ENCODE results near the gene HOXC9.

HOXC9 gene

DNA sequence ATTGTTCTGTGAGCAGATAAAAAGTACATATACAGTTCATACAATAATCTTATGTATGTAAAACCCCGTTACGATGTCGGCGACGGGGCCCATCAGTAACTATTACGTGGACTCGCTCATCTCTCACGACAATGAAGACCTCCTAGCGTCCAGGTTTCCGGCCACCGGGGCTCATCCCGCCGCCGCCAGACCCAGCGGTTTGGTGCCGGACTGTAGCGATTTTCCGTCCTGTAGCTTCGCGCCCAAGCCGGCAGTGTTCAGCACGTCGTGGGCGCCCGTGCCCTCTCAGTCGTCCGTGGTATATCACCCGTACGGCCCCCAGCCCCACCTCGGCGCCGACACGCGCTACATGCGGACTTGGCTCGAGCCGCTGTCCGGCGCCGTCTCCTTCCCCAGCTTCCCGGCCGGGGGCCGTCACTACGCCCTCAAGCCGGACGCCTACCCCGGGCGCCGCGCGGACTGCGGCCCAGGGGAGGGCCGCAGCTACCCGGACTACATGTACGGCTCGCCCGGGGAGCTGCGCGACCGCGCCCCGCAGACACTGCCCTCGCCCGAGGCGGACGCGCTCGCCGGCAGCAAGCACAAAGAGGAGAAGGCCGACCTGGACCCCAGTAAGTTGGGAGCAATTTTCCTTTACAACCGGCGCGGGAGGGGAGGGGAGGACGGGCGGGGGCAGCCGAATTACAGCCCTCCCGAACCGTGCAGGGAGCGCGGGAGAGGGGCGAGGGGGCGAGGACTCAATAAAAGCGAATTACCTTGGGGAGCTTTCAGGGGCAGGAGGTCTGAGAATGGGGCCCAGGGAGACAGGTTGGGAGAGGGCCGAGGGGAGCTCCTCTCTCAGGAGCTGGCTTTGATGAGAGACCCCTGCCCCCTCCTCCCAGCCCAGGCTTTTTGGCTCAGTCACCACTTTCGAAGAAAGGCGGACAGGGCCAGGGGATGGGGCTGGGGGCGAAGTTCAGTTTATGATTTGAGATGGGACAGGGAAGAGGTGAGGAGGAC lies at the start of gene HOXC9:
Gene HOXC9 (plus strand): TSS at position 46 of the 999 bp plus-strand sequence. CDS start 28 bp downstream, at position 74.
- no peak for DNase-seq (ENCODE audit: extremely low read depth, low read depth)
- TF ChIP-seq, protein P1, sequence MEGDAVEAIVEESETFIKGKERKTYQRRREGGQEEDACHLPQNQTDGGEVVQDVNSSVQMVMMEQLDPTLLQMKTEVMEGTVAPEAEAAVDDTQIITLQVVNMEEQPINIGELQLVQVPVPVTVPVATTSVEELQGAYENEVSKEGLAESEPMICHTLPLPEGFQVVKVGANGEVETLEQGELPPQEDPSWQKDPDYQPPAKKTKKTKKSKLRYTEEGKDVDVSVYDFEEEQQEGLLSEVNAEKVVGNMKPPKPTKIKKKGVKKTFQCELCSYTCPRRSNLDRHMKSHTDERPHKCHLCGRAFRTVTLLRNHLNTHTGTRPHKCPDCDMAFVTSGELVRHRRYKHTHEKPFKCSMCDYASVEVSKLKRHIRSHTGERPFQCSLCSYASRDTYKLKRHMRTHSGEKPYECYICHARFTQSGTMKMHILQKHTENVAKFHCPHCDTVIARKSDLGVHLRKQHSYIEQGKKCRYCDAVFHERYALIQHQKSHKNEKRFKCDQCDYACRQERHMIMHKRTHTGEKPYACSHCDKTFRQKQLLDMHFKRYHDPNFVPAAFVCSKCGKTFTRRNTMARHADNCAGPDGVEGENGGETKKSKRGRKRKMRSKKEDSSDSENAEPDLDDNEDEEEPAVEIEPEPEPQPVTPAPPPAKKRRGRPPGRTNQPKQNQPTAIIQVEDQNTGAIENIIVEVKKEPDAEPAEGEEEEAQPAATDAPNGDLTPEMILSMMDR (IDR thresholded peaks at IDR 0.05; ENCODE audit: low read depth, low read length) = no peak

DNA sequence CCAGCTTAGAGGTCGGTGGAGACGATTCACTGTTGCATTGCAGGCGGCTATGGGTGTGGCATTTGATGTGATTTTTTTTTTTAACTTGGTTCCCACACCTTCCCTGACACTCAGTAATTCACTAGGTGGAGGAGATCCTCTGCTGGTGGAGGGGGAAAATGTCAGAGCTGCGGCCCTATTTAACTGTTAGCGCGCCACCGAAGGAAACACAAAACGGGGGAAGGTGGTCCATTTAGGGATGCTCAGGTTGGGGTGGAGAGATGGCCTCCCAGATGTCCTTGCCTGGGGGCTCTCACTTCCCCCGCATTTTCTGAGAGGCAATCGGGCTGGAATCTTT lies 49.6 kb upstream of the HOXC9 start:
- TF ChIP-seq, protein P1 (IDR thresholded peaks at IDR 0.05; ENCODE audit: low read depth, low read length) = no peak
- no peak for DNase-seq (ENCODE audit: extremely low read depth, low read depth)

DNA sequence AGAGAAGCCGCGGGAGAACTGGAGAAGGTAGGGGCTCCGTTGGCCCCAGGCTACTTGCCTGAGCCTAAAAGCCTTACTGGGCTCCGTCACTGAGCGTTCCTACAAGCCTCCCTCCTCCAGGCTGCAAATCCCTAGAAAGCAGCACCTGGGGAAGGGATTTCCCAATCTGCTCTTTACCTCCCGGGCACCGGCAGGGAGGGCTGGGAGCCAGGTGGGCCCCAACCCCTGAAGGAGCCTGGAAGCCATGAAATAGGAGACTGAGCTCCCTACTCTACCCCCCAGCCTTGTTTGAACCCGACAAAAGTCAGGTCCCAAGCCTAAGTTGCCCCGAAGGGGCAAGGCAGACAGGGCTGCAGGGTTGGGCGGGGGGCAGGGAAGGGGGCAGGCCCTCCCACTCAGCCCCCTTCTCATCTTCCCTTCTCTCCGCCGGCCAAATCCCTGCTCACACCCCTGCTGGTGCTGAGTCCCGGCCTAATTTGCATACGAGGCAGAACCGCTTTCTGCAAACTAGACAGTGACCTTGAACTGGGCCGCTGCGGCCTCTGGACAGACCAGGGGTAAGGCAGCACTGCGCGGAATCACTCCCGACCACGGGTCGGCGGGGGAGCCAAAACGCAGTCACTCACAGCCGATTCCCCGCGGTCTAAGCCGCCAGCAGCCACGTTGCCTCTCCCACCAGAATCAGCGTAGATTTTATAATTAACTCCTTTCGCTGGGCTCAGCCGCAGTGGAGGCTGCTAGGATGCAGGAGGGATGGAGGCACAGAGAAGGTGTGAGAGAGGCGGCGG lies 49.0 kb upstream of the HOXC9 start:
- DNase-seq (ENCODE audit: extremely low read depth, low read depth) = no peak
- TF ChIP-seq, protein P1 (IDR thresholded peaks at IDR 0.05; ENCODE audit: low read depth, low read length) = no peak

DNA sequence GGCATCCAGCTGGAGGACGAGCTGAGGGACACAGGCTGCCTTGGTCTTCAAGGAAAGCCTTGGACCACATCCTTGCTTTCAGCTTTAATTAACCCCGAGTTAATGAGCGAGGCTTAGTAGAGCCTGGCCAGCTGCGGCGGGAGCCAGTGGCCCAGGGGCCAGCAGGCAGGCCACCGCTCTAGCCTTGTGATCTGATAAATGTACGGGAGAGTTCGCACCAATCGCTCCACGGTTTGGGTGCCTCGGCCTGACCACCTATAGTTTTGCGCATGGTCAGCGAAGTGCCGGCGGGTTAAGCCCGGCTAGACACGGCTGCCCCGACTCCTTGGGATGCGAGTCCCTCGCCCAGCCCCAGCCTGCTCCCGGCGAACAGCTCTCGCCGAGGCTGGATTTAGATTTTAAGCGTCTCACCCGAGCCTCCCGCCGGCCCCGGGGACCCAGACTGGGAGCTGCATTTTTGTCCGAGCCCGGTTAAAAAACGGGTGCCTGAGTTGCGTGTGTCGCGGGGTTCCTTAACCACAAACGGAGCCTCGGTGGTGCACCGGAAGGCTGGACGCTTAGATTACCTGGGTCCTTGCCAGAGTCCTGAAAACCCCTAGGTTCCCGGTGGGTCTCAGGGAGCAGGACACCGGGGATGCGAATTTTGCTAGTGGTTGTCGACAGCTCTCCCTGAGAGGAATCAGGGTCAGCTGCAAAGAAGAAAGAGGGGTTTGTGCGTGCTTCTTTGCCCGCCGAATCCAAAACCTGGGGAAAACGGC lies 48.2 kb upstream of the HOXC9 start:
- DNase-seq (ENCODE audit: extremely low read depth, low read depth) = no peak
- TF ChIP-seq, protein P1 (IDR thresholded peaks at IDR 0.05; ENCODE audit: low read depth, low read length) = no peak

DNA sequence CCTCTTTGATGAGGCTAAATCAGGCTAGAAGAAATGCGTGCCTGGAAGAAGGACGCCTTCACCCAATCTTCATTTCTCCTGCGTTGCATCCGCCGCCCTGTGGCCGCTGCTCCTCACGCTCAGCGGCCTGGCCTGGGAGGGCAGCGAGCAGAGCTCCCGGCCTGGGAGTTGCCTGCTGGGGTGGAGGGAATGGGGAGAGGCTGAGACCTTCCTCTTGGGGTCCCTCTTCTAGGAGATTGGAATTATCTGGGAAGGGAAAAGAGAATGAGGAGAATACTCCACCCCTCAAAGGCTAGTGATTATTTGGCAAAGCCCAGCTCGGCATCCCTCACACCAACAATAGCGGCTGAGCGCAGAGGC lies 47.6 kb upstream of the HOXC9 start:
- TF ChIP-seq, protein P1 (IDR thresholded peaks at IDR 0.05; ENCODE audit: low read depth, low read length) = no peak
- no peak for DNase-seq (ENCODE audit: extremely low read depth, low read depth)

DNA sequence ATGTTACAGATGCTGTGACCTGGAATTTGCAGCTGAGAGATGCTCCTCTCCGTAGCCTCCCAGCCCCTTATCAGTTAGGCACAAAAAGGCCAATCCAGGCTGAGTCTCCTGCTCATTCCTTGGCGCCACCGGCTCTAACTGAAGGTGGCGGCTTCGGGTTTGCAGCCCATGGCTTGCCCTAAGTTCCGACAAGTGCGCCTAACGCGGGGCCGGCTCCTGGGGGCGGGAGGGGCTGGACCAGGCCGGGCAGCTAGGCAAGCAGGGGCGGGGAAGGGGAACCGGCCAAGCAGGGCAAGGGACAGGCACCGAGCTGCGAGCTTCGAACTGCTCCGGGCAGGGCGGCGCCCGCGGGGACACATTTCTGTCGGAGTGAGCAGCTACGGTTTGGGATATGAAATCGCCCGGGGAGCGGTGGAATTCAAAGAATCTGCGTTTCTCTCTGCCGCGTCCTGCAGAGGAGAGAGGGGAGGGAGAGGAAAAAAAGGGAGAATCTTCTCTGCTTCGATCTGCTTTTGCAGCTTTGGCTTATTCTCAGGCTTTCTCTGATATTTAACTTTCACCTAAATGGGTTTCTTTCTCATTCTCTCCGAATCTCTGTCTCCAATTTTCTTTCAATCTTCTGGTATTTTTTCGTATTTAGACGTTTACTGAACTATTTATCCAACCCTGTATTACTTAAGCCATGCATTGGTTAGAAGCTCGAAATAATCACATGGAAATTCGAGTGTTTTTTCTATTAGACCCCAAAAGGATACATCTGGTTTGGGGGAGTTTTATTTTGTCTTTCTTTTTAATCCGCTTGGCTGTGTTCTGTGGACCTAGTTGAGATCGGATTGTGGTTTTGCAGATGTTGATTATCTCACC lies 46.9 kb upstream of the HOXC9 start:
- DNase-seq (ENCODE audit: extremely low read depth, low read depth) = no peak
- TF ChIP-seq, protein P1 (IDR thresholded peaks at IDR 0.05; ENCODE audit: low read depth, low read length) = no peak
